Epithelial cell of proximal tubule (primary cell): Measurements from ENCODE around the gene DSG2. TPM values are rescaled to one million over a fixed set of nuclear protein-coding genes. Genes with fewer than 3 reads are reported as not detected.

ENCODE experiments used
- DNase-seq: peaks from one replicate; pipeline ENCODE4 v3.0.0-alpha.2; 2011; ENCODE audit warnings: low read depth
- H3K4me3 ChIP-seq: 2 replicates; pipeline ENCODE4 v1.5.1; 2011; ENCODE audit warnings: low read depth, mild to moderate bottlenecking, low read length
- total RNA-seq: library from RNA; depleted of rRNA; stranded (reverse); fragments of >200 nt; gene quantifications from 2 replicates; pipeline ENCODE4 v1.2.3, GENCODE V29; 2015
- TF ChIP-seq, protein P1 (sequence below): conservative IDR thresholded peaks from 2 replicates; pipeline ENCODE4 v1.5.1; 2012; ENCODE audit warnings: low read depth, mild to moderate bottlenecking, low read length

DSG2 gene
- total RNA-seq, 1 donor from 2014 or later = 58.8 TPM

DNA sequence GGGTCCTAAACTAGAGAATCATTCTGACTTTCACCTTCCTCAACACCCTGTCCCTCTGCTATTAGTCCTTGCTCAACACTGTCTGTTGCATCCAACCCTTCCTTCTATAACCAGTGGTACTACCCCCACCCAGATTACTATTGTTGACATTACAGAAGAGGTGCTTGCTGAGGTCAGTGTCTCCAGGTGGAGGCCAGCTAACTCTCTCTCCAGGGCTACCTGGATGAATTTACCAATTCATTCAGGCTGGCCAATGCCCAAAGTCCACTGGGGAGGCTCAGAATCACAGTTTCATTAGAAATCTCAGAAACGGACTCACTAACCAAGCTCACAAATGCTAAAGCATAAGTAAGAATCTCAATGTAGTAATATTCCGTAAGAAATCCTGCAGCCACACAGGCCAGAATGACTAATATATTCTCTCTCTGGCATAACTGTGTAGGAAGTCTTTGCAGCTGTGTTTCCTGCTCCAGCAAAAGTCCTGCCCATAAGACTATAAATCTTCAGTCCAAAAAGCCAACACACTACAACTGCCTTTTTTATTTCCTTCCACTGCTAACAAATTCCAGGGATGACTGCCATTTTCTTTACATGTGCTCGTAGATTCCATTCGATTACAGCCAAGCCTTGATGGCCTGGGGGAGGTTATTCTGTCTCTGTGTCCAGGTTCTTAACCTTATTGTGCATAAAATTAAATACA is 83.7 kb downstream of the DSG2 start:
- TF ChIP-seq, protein P1, sequence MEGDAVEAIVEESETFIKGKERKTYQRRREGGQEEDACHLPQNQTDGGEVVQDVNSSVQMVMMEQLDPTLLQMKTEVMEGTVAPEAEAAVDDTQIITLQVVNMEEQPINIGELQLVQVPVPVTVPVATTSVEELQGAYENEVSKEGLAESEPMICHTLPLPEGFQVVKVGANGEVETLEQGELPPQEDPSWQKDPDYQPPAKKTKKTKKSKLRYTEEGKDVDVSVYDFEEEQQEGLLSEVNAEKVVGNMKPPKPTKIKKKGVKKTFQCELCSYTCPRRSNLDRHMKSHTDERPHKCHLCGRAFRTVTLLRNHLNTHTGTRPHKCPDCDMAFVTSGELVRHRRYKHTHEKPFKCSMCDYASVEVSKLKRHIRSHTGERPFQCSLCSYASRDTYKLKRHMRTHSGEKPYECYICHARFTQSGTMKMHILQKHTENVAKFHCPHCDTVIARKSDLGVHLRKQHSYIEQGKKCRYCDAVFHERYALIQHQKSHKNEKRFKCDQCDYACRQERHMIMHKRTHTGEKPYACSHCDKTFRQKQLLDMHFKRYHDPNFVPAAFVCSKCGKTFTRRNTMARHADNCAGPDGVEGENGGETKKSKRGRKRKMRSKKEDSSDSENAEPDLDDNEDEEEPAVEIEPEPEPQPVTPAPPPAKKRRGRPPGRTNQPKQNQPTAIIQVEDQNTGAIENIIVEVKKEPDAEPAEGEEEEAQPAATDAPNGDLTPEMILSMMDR = no peak
- H3K4me3 ChIP-seq = no peak overlapping the region
- no peak for DNase-seq

DNA sequence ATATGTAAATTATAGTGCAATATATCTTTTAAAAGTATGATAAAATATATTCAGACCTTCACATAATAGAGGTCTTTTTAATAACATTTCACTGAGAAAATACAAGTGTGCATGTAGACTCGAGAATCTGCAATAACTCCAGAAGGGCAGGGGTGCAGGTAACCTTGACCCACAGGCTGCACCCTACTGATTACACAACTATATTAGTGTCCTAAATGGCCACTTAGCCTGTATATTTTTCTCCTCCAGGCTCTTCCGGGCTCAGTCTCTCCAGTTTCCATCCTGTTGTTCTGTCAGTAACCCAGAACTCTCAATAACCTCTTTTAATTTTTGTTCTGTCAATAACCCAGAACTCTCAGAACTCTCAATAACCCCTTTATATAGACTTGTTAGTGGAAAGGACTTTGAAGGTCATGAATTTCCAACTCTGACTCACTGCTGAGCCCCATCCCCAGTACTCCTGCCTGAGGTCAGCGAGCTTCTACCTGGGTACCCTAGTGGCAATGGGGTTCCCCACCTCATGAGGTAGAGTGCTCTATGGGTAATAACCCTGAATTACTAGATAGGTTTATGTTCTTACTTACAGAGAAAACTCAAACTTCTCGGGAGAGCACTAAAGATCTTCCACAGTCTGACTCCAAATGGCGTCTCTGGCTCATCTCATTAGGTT is 85.3 kb downstream of the DSG2 start:
- H3K4me3 ChIP-seq = no peak overlapping the region
- no peak for DNase-seq
- TF ChIP-seq, protein P1 = no peak

DNA sequence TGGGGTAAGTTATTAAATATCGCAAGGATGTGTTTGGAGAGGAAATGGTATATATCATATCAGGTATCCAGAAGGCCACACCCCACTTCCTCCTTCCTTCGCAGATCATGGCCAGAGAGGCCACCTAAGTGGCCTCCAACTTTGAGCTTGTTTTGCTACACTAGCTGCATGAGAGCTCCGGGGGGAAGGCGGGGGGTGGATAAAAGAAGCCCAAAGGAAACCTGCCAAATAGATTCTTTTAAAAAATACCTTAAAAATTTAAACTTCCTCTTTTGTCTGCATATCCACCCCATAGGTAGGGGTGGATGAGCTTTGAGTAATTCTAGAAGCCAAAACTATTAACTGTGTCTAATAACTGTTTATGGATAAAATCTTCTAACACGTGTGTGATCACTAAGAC is 88.0 kb downstream of the DSG2 start:
- no peak overlapping the region for H3K4me3 ChIP-seq
- TF ChIP-seq, protein P1 = no peak
- no peak for DNase-seq

DNA sequence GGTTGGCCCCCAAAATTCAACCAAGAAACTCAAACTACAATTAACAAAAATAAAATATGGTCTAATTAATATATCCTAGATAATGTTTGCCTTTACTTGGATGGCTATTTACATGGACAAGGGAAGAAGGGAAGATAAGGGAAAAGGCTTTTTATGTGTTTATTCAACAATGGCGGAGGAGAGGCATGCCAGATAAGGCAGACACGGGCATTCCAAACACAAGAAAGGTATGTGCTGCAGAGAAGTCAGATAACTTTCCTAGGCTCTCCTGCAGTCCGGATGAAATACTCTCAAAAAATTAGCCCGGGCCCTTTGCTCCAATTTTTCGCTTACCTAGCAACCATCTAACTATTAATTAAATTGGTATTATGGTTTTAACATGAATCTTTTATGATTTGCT is 88.6 kb downstream of the DSG2 start:
- DNase-seq = no peak
- TF ChIP-seq, protein P1 = no peak
- H3K4me3 ChIP-seq = no peak overlapping the region

DNA sequence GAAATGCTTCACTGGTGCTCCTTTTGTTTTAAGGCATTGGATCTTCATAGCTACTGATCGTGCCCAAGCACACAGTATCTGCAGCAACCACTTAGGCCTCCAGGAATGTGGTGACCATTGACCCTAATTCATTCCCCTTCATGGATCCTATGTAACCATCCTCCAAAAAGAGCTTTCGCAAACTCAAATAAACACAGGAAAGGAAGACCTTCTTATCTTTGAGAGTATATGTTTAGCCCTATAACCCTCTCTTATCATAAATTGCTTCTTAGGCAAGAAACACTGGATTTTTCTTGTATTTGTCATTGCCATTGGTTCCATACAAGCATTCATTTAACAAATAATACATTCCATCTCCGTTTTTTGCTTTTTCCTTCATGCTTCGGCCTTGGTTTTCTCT is 89.6 kb downstream of the DSG2 start:
- H3K4me3 ChIP-seq = no peak overlapping the region
- TF ChIP-seq, protein P1 = no peak
- no peak for DNase-seq

DNA sequence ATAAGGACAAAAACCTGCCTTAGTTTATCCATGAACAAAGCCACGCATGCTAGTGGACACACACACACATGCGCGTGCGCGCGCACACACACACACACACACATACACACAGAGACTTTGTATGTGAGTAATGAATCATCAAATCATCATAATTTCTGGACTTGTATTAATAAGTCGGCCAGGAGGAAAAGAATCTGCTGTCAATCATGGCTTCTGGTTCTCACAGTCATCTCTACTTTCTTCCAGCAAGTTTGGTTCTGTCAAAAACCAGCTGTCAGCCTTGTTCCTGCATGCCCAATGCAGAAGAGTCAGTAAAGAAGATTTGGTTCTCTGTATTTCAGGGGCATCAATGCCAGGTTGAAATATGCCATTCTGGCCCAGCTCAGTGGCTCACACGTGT is 92.6 kb downstream of the DSG2 start:
- TF ChIP-seq, protein P1 = no peak
- no peak overlapping the region for H3K4me3 ChIP-seq
- DNase-seq = no peak

DNA sequence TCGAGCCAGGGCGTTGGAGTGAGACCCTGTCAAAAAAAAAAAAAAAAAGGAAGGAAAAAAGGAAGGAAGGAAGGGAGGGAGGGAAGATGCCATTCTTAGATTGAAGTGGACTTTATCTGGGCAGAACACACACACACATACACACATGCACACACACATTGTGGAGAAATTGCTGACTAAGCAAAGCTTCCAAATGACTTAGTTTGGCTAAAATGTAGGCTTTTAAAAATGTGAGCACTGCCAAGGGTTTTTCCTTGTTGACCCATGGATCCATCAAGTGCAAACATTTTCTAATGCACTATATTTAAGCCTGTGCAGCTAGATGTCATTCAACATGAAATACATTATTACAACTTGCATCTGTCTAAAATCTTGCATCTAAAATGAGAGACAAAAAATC is 93.1 kb downstream of the DSG2 start:
- H3K4me3 ChIP-seq = no peak overlapping the region
- TF ChIP-seq, protein P1 = no peak
- no peak for DNase-seq
